CD14-positive monocyte (primary cell): Measurements from ENCODE around the gene TOM1L2. TPM values are rescaled to one million over a fixed set of nuclear protein-coding genes. Genes with fewer than 3 reads are reported as not detected.
A peak's percentile ranks its signal among the peaks of the same experiment; 100 is the strongest.

Source experiments
- DNase-seq, 3 donors: peaks; one replicate each; pipeline ENCODE4 v3.0.0-alpha.2; 2011 to 2022
- H2AFZ ChIP-seq: 2 replicates; pipeline ENCODE4 v1.6.0; 2012; ENCODE audit warnings: mild to moderate bottlenecking, low read depth, low read length, inconsistent platforms; ENCODE audit not compliant: insufficient read depth, poor library complexity, severe bottlenecking
- H3K27ac ChIP-seq, 2 donors: 1 replicate in 1 of 2; 2 replicates in 1 of 2; pipeline ENCODE4 v1.5.1; 2012 to 2013; ENCODE audit warnings: low read length in 2 of 2, control low read depth in 1 of 2, inconsistent platforms in 1 of 2, low read depth in 1 of 2, mild to moderate bottlenecking in 1 of 2
- H3K27me3 ChIP-seq, 2 donors: one replicate each; pipeline versions ENCODE4 v1.6.0 to v1.6.1; 2011 to 2013; ENCODE audit warnings: low read length in 2 of 2; ENCODE audit not compliant: control insufficient read depth in 2 of 2, insufficient read depth in 2 of 2
- H3K36me3 ChIP-seq, 2 donors: replicated peaks in 1 of 2; 1 replicate in 1 of 2; 2 replicates in 1 of 2; pipeline versions ENCODE4 v1.5.1 to v1.6.1; 2012 to 2013; ENCODE audit warnings: low read length in 2 of 2, control low read depth in 1 of 2, inconsistent platforms in 1 of 2, mild to moderate bottlenecking in 1 of 2; ENCODE audit not compliant: insufficient read depth in 2 of 2, control insufficient read depth in 1 of 2
- H3K4me1 ChIP-seq, 2 donors: 1 replicate in 1 of 2; 2 replicates in 1 of 2; pipeline versions ENCODE4 v1.5.1 to v1.6.1; 2012 to 2013; ENCODE audit warnings: low read length in 2 of 2, control low read depth in 1 of 2, inconsistent platforms in 1 of 2, mild to moderate bottlenecking in 1 of 2, moderate library complexity in 1 of 2; ENCODE audit not compliant: insufficient read depth in 2 of 2, control insufficient read depth in 1 of 2
- H3K4me2 ChIP-seq: replicated peaks from 2 replicates; pipeline ENCODE3; 2012; ENCODE audit warnings: low read length, moderate library complexity, mild to moderate bottlenecking; ENCODE audit not compliant: poor library complexity, severe bottlenecking; ENCODE audit errors: extremely low read depth
- H3K4me3 ChIP-seq, 3 experiments: fragments of 200-600 bp in 1 of 3; sonication (generic) in 1 of 3; replicated peaks in 1 of 3; 1 replicate in 2 of 3; 2 replicates in 1 of 3; pipeline ENCODE4 v1.5.1; 2011 to 2013; ENCODE audit warnings: low read length in 3 of 3, mild to moderate bottlenecking in 3 of 3, control low read depth in 2 of 3, low read depth in 2 of 3, inconsistent platforms in 1 of 3, moderate library complexity in 1 of 3
- H3K79me2 ChIP-seq: 2 replicates; pipeline ENCODE4 v1.6.0; 2012; ENCODE audit warnings: mild to moderate bottlenecking, control low read depth, inconsistent platforms, low read length, moderate library complexity; ENCODE audit not compliant: insufficient read depth
- H3K9ac ChIP-seq: 2 replicates; pipeline ENCODE4 v1.6.0; 2017; ENCODE audit warnings: low read length, mild to moderate bottlenecking; ENCODE audit not compliant: insufficient read depth, poor library complexity, severe bottlenecking
- H3K9me3 ChIP-seq, 2 donors: replicated peaks in 1 of 2; 1 replicate in 1 of 2; 2 replicates in 1 of 2; pipeline versions ENCODE4 v1.5.1 to v1.6.1; 2012 to 2013; ENCODE audit warnings: low read length in 2 of 2, control low read depth in 1 of 2; ENCODE audit not compliant: control insufficient read depth in 1 of 2, insufficient read depth in 1 of 2
- H4K20me1 ChIP-seq: 2 replicates; pipeline ENCODE4 v1.6.0; 2012; ENCODE audit warnings: mild to moderate bottlenecking, low read length, control low read depth, moderate library complexity; ENCODE audit not compliant: insufficient read depth
- H3K27ac Mint-ChIP-seq, 7 donors: one replicate each; pipeline ENCODE4 v1.8.0; 2020; ENCODE audit warnings: mild to moderate bottlenecking in 7 of 7, mixed read lengths in 7 of 7, moderate library complexity in 6 of 7, inconsistent platforms in 2 of 7
- H3K27me3 Mint-ChIP-seq, 3 donors: one replicate each; pipeline ENCODE4 v1.8.0; 2021 to 2022; ENCODE audit warnings: low read depth in 3 of 3, mild to moderate bottlenecking in 3 of 3, mixed read lengths in 3 of 3, moderate library complexity in 3 of 3, inconsistent platforms in 1 of 3
- H3K36me3 Mint-ChIP-seq, 2 donors: one replicate each; pipeline ENCODE4 v1.8.0; 2020; ENCODE audit warnings: mixed read lengths in 2 of 2, inconsistent platforms in 1 of 2, mild to moderate bottlenecking in 1 of 2
- H3K4me1 Mint-ChIP-seq: one replicate; pipeline ENCODE4 v1.8.0; 2020; ENCODE audit warnings: mild to moderate bottlenecking, mixed read lengths
- H3K4me3 Mint-ChIP-seq, 2 donors: one replicate each; pipeline ENCODE4 v1.8.0; 2020; ENCODE audit warnings: mild to moderate bottlenecking in 2 of 2, mixed read lengths in 2 of 2, moderate library complexity in 1 of 2
- H3K9me3 Mint-ChIP-seq, 7 donors: one replicate each; pipeline ENCODE4 v1.8.0; 2020 to 2022; ENCODE audit warnings: mixed read lengths in 7 of 7, mild to moderate bottlenecking in 6 of 7, moderate library complexity in 6 of 7, inconsistent platforms in 2 of 7
- WGBS: methylation state at CpG from one replicate; pipeline ENCODE4 v1.1.5; 2013; ENCODE audit warnings: missing lambda C conversion rate; ENCODE audit not compliant: insufficient coverage; 5-methylcytosine and 5-hydroxymethylcytosine counted together
- intact Hi-C, 2 donors: fragments of 100-400 bp; cut with micrococcal nuclease; formaldehyde crosslinking; loops; one replicate each; pipeline versions ENCODE4 v1.15.0 to v1.15.1; 2023
- polyA plus RNA-seq, 3 donors: library from polyadenylated mRNA; depleted of rRNA in 1 of 3; unstranded in 2 of 3; stranded (reverse) in 1 of 3; fragments of 300-500 nt in 2 of 3; fragments of >200 nt in 1 of 3; fragmentation: Illumina TruSeq in 2 of 3; gene quantifications; 1 replicate in 2 of 3; 2 replicates in 1 of 3; pipeline ENCODE4 v1.2.3, GENCODE V29; 2012 to 2021
- TF ChIP-seq, protein P1 (sequence below): fragments of 200-600 bp; IDR thresholded peaks from one replicate; pipeline ENCODE4 v1.8.0; 2022; ENCODE audit warnings: antibody characterized with exemption, mild to moderate bottlenecking

Gene TOM1L2
- polyA plus RNA-seq, 3 donors, result 1.7 to 28.2 (median 2.8) TPM

DNA sequence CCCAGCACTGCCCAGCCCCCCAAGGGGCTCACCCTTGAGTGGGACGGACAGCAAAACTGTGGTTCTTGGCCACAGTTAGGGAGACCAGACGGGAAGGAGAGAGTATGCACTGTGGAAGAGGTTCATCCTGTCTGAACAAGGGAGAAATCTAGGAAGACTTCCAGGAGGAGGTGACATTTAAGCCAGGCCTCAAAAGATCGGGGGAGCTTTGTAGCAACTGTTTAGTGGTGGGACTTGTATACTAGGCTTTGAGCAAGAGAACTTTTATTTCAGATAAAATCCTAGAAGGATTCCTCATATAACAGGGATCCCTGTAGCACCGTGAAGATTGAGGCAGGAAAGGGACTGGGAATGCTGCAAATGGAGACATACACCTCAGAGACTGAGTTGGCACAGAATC is 166.2 kb downstream of the TOM1L2 start:
- Histone ChIP-seq H3K27ac (no peak overlapping the region), H3K36me3 (peaks cover 27 to 42% of the 10 kb centered on the region in 2 donors), H3K9me3 (no peaks in the 10 kb centered on the region), H3K27me3 (no peaks in the 10 kb centered on the region), H3K79me2 (no peaks in the 10 kb centered on the region), H3K4me3 (no peak overlapping the region), H3K4me1 (no peaks in the 10 kb centered on the region), H3K4me2 (no peak overlapping the region), H3K9ac (no peak overlapping the region), H2AFZ (no peak overlapping the region), H4K20me1 (no peaks in the 10 kb centered on the region)
- no peak overlapping the region for H3K4me3 Mint-ChIP-seq
- no peak for DNase-seq
- intact Hi-C loops, result no loop called here
- no peaks in the 10 kb centered on the region for H3K4me1 Mint-ChIP-seq
- TF ChIP-seq, protein P1, sequence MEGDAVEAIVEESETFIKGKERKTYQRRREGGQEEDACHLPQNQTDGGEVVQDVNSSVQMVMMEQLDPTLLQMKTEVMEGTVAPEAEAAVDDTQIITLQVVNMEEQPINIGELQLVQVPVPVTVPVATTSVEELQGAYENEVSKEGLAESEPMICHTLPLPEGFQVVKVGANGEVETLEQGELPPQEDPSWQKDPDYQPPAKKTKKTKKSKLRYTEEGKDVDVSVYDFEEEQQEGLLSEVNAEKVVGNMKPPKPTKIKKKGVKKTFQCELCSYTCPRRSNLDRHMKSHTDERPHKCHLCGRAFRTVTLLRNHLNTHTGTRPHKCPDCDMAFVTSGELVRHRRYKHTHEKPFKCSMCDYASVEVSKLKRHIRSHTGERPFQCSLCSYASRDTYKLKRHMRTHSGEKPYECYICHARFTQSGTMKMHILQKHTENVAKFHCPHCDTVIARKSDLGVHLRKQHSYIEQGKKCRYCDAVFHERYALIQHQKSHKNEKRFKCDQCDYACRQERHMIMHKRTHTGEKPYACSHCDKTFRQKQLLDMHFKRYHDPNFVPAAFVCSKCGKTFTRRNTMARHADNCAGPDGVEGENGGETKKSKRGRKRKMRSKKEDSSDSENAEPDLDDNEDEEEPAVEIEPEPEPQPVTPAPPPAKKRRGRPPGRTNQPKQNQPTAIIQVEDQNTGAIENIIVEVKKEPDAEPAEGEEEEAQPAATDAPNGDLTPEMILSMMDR, result no peak
- no peaks in the 10 kb centered on the region for H3K9me3 Mint-ChIP-seq
- 63% methylated on average over 2 of the region's 4 CpGs for WGBS
- H3K27me3 Mint-ChIP-seq, result peaks cover 0 to 2% (median 2%) of the 10 kb centered on the region in 3 donors
- peak overlapping the region in 1 of 7 donors; percentile 16 for H3K27ac Mint-ChIP-seq
- H3K36me3 Mint-ChIP-seq, result peaks cover 39 to 44% of the 10 kb centered on the region in 2 donors

DNA sequence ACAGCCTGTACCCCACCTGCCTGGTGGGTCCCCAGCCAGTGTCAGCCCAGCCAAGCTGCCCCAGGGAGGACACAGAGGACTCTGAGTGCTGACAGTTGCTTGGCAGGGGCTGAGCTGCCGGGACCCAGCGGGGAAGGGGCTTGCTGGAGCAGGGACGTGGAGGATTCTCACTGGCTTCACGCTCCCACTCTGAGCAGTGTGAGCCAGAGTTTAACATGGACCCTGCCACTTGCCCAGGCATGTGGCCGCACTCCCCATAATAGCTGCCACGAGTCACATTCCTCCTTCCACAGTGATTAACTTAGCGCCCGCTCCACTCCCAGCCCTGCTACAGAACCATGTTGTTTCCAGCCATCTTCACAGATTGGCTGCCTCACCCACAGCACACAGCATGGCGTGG is 166.6 kb downstream of the TOM1L2 start:
- peaks cover 0 to 2% (median under 1%) of the 10 kb centered on the region in 3 donors for H3K27me3 Mint-ChIP-seq
- H3K4me2 ChIP-seq, result no peak overlapping the region
- TF ChIP-seq, protein P1, result no peak
- H3K27me3 ChIP-seq, result no peaks in the 10 kb centered on the region
- no peaks in the 10 kb centered on the region for H3K4me1 ChIP-seq
- no peak overlapping the region for H3K27ac ChIP-seq
- peaks cover 25 to 38% of the 10 kb centered on the region in 2 donors for H3K36me3 ChIP-seq
- H3K4me3 Mint-ChIP-seq, result no peak overlapping the region
- no peaks in the 10 kb centered on the region for H3K9me3 ChIP-seq
- 98% methylated on average over 9 of the region's 9 CpGs for WGBS
- DNase-seq, result no peak
- no peak overlapping the region for H3K27ac Mint-ChIP-seq
- H3K36me3 Mint-ChIP-seq, result peaks cover 36 to 40% of the 10 kb centered on the region in 2 donors
- H4K20me1 ChIP-seq, result no peaks in the 10 kb centered on the region
- H3K9ac ChIP-seq, result no peak overlapping the region
- intact Hi-C loops, result no loop called here
- no peaks in the 10 kb centered on the region for H3K9me3 Mint-ChIP-seq
- H3K4me1 Mint-ChIP-seq, result no peaks in the 10 kb centered on the region
- H3K4me3 ChIP-seq, result no peak overlapping the region
- H3K79me2 ChIP-seq, result no peaks in the 10 kb centered on the region
- no peak overlapping the region for H2AFZ ChIP-seq
